HEK293 (cell line): ENCODE results near the gene SRC.

Source experiments
- CTCF ChIA-PET: fragments of 350-600 bp; formaldehyde crosslinking; extraction: SDS; loops from one replicate; lab custom pipeline; 2021; ENCODE audit warnings: antibody characterized with exemption; lab: Yijun Ruan, JAX
- POLR2A ChIA-PET: fragments of 300-600 bp; formaldehyde crosslinking; extraction: SDS; loops from one replicate; lab custom pipeline; 2020; ENCODE audit warnings: antibody characterized with exemption, inconsistent platforms; lab: Yijun Ruan, JAX
- H3K27ac ChIP-seq: fragments of 200-500 bp; sonication (Bioruptor generic); 2 replicates; pipeline ENCODE4 v1.5.1; 2014; ENCODE audit warnings: low read depth, low read length, control low read depth, inconsistent platforms; ENCODE audit errors: extremely low read depth
- H3K36me3 ChIP-seq, 2 experiments: fragments of 200-500 bp in 1 of 2; sonication (Bioruptor generic) in 1 of 2; 1 replicate in 1 of 2; 2 replicates in 1 of 2; pipeline ENCODE4 v1.5.1; 2014 to 2017; ENCODE audit warnings: inconsistent platforms in 2 of 2, low read length in 2 of 2; ENCODE audit not compliant: control insufficient read depth in 2 of 2, insufficient read depth in 1 of 2
- H3K4me1 ChIP-seq: fragments of 200-500 bp; sonication (Bioruptor generic); 2 replicates; pipeline ENCODE4 v1.5.1; 2014; ENCODE audit warnings: mild to moderate bottlenecking, low read length, inconsistent platforms; ENCODE audit not compliant: control insufficient read depth, insufficient read depth
- H3K4me3 ChIP-seq: 2 replicates; pipeline ENCODE4 v1.5.1; 2011; ENCODE audit warnings: low read depth, mild to moderate bottlenecking, control low read depth, low read length, moderate library complexity
- H3K9me3 ChIP-seq: fragments of 200-500 bp; sonication (Bioruptor generic); 2 replicates; pipeline ENCODE4 v1.5.1; 2014; ENCODE audit warnings: low read depth, low read length, inconsistent platforms; ENCODE audit not compliant: control insufficient read depth, insufficient read depth
- GLIS2 ChIP-seq: fragments of 450-650 bp; formaldehyde crosslinking; IDR thresholded peaks from 2 replicates; pipeline ENCODE4 v1.5.1; 2016; ENCODE audit warnings: missing biosample characterization, missing genetic modification characterization
- HOXC10 ChIP-seq: sonication (generic); formaldehyde crosslinking; IDR thresholded peaks from 2 replicates; pipeline ENCODE4 v1.8.1; 2023; ENCODE audit warnings: mild to moderate bottlenecking, missing genetic modification reagents
- RBAK ChIP-seq: fragments of 450-650 bp; formaldehyde crosslinking; IDR thresholded peaks from 2 replicates; pipeline ENCODE4 v1.5.1; 2016; ENCODE audit warnings: missing biosample characterization, missing genetic modification characterization
- SALL2 ChIP-seq: fragments of 450-650 bp; formaldehyde crosslinking; IDR thresholded peaks from 2 replicates; pipeline ENCODE4 v1.5.0; 2017; ENCODE audit warnings: missing biosample characterization, mild to moderate bottlenecking, missing genetic modification characterization, borderline replicate concordance
- SCRT1 ChIP-seq: fragments of 450-650 bp; formaldehyde crosslinking; IDR thresholded peaks from 2 replicates; pipeline ENCODE4 v1.5.1; 2016; ENCODE audit warnings: missing biosample characterization, missing genetic modification characterization, borderline replicate concordance
- ZBTB7A ChIP-seq: fragments of 450-650 bp; formaldehyde crosslinking; IDR thresholded peaks from 2 replicates; pipeline ENCODE4 v1.5.1; 2016; ENCODE audit warnings: low read depth, missing biosample characterization, missing genetic modification characterization
- ZFP41 ChIP-seq: fragments of 450-650 bp; formaldehyde crosslinking; IDR thresholded peaks from 2 replicates; pipeline ENCODE4 v1.5.1; 2016; ENCODE audit warnings: missing biosample characterization, missing genetic modification characterization, borderline replicate concordance
- ZFP69B ChIP-seq: fragments of 450-650 bp; formaldehyde crosslinking; IDR thresholded peaks from 2 replicates; pipeline ENCODE4 v1.5.1; 2016; ENCODE audit warnings: missing biosample characterization, missing genetic modification characterization
- ZIC2 ChIP-seq: fragments of 450-650 bp; formaldehyde crosslinking; IDR thresholded peaks from 2 replicates; pipeline ENCODE4 v1.5.1; 2016; ENCODE audit warnings: missing biosample characterization, missing genetic modification characterization
- ZNF121 ChIP-seq: fragments of 450-650 bp; formaldehyde crosslinking; IDR thresholded peaks from 2 replicates; pipeline ENCODE4 v1.5.1; 2016; ENCODE audit warnings: missing biosample characterization, missing genetic modification characterization
- ZNF133 ChIP-seq: fragments of 450-650 bp; formaldehyde crosslinking; IDR thresholded peaks from 2 replicates; pipeline ENCODE4 v1.5.1; 2016; ENCODE audit warnings: missing biosample characterization, missing genetic modification characterization
- ZNF221 ChIP-seq: fragments of 450-650 bp; formaldehyde crosslinking; IDR thresholded peaks from 2 replicates; pipeline ENCODE4 v1.5.1; 2017; ENCODE audit warnings: missing biosample characterization, missing genetic modification characterization, borderline replicate concordance
- ZNF223 ChIP-seq: fragments of 450-650 bp; formaldehyde crosslinking; IDR thresholded peaks from 2 replicates; pipeline ENCODE4 v1.5.1; 2016; ENCODE audit warnings: missing biosample characterization, missing genetic modification characterization
- ZNF239 ChIP-seq: fragments of 450-650 bp; formaldehyde crosslinking; IDR thresholded peaks from 2 replicates; pipeline ENCODE4 v1.5.1; 2016; ENCODE audit warnings: missing biosample characterization, missing genetic modification characterization
- ZNF266 ChIP-seq: fragments of 450-650 bp; formaldehyde crosslinking; IDR thresholded peaks from 2 replicates; pipeline ENCODE4 v1.5.1; 2016; ENCODE audit warnings: missing biosample characterization, missing genetic modification characterization, low read depth
- ZNF292 ChIP-seq: fragments of 450-650 bp; formaldehyde crosslinking; IDR thresholded peaks from 2 replicates; pipeline ENCODE4 v1.5.1; 2016; ENCODE audit warnings: low read depth, missing biosample characterization, missing genetic modification characterization, borderline replicate concordance
- ZNF324 ChIP-seq: fragments of 450-650 bp; formaldehyde crosslinking; IDR thresholded peaks from 2 replicates; pipeline ENCODE4 v1.5.1; 2016; ENCODE audit warnings: missing biosample characterization, missing genetic modification characterization
- ZNF48 ChIP-seq: fragments of 450-650 bp; formaldehyde crosslinking; IDR thresholded peaks from 2 replicates; pipeline ENCODE4 v1.5.1; 2016; ENCODE audit warnings: missing biosample characterization, missing genetic modification characterization
- ZNF521 ChIP-seq: fragments of 450-650 bp; formaldehyde crosslinking; IDR thresholded peaks from 2 replicates; pipeline ENCODE4 v1.5.1; 2017; ENCODE audit warnings: missing biosample characterization, mild to moderate bottlenecking, missing genetic modification characterization
- ZNF530 ChIP-seq: fragments of 450-650 bp; formaldehyde crosslinking; IDR thresholded peaks from 2 replicates; pipeline ENCODE4 v1.5.1; 2016; ENCODE audit warnings: low read depth, missing biosample characterization, missing genetic modification characterization
- ZNF701 ChIP-seq: fragments of 450-650 bp; formaldehyde crosslinking; IDR thresholded peaks from 2 replicates; pipeline ENCODE4 v1.5.1; 2016; ENCODE audit warnings: missing biosample characterization, missing genetic modification characterization
- ZNF776 ChIP-seq: fragments of 450-650 bp; formaldehyde crosslinking; IDR thresholded peaks from 2 replicates; pipeline ENCODE4 v1.5.0; 2017; ENCODE audit warnings: missing biosample characterization, missing genetic modification characterization, borderline replicate concordance
- ZSCAN30 ChIP-seq: fragments of 450-650 bp; IDR thresholded peaks from 2 replicates; pipeline ENCODE4 v1.5.1; 2018; ENCODE audit warnings: missing biosample characterization, mild to moderate bottlenecking, missing genetic modification characterization, moderate library complexity
- TF ChIP-seq, protein P1 (sequence below): fragments of 450-650 bp; formaldehyde crosslinking; IDR thresholded peaks from 2 replicates; pipeline ENCODE4 v1.5.1; 2016; ENCODE audit warnings: missing biosample characterization, missing genetic modification characterization
- TF ChIP-seq, protein P2 (sequence below): fragments of 450-650 bp; formaldehyde crosslinking; IDR thresholded peaks from 2 replicates; pipeline ENCODE4 v1.5.1; 2017; ENCODE audit warnings: missing biosample characterization, missing genetic modification characterization
- TF ChIP-seq, protein P3 (sequence below): sonication (generic); formaldehyde crosslinking; IDR thresholded peaks from 2 replicates; pipeline ENCODE4 v1.8.1; 2022; ENCODE audit warnings: mild to moderate bottlenecking, moderate library complexity, missing genetic modification reagents
- TF ChIP-seq, protein P4 (sequence below): fragments of 450-650 bp; formaldehyde crosslinking; IDR thresholded peaks from 2 replicates; pipeline ENCODE4 v1.5.1; 2017; ENCODE audit warnings: missing biosample characterization, missing genetic modification characterization

Gene SRC

DNA sequence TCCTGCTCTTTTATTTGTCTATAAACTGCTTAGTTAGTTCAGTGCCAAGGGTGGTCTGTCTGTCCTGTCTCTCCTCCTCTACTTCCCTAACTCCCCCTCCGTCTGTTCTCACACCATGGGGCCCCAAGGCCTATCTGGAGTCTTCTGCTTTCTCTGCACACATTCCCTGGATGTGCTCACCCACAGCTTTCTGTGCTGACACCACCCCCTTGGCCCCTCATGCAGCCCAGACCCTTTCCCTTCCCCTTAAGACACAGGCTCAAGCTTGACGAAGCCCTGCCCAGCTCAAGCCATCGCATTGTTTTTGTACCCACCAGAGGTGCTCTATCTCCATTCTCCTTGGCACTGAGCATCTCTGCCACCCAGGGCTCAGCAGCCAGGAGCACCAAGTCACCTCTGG is 97.0 kb downstream of the SRC start:
- Histone ChIP-seq H3K36me3 (no peaks in the 10 kb centered on the region), H3K9me3 (no peaks in the 10 kb centered on the region), H3K4me3 (no peak overlapping the region), H3K27ac (no peak overlapping the region), H3K4me1 (no peaks in the 10 kb centered on the region)
- CTCF ChIA-PET, result no interaction called here
- POLR2A ChIA-PET, result no interaction called here
- TF ChIP-seq ZFP69B (tag by site-specific recombination), result no peak
- TF ChIP-seq ZNF530 (tag by site-specific recombination), result no peak
- TF ChIP-seq, protein P1, sequence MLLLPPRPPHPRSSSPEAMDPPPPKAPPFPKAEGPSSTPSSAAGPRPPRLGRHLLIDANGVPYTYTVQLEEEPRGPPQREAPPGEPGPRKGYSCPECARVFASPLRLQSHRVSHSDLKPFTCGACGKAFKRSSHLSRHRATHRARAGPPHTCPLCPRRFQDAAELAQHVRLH (tag by site-specific recombination), result no peak
- no peak for TF ChIP-seq ZNF266
- no peak for TF ChIP-seq SCRT1 (tag by site-specific recombination)

DNA sequence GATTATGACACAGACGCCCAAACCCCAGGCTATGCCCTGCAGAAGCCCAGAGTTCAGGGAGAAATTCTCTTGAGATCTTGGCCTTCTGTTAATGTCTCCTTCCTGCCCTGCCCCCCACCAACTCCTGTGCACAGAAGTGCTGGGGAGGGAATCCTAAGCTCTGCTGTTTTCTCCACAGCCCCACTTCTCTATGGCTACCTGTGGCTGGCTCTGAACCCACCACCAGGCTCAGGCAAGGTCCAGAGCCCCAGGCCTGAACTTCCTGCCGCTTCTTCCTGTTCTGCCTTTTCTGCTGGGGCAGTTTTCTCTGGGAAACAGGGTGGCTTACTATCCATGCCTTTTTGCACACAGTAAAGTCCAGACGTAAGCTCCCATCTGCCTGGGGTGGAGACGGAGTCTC is 97.7 kb downstream of the SRC start:
- CTCF ChIA-PET, result interaction anchor here (0.5 kb wide), 1 partner anchor 49 kb away, joined by 4 read pairs; no protein-coding TSS in a partner anchor
- POLR2A ChIA-PET, result no interaction called here

DNA sequence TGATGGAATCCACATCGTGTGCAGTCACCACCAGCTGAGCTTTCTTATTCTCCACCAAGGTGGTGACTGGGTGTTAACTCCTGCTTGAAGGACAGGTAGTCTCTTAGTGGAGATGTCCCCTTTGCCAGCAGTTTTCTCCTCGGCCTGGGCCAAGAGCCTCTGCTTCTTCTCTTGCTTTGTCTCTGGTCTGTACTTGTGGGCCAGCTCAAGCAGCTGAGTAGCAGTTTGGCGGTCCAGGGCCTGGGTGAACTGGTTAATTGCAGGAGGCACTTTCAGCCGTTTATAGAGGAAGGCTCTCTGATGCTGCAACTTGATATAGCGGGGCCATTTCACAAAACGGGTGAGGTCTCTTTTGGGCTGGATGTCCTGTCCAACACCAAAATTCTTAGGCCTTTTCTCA is 99.1 kb downstream of the SRC start:
- Histone ChIP-seq H3K4me3 (no peak overlapping the region), H3K9me3 (no peaks in the 10 kb centered on the region), H3K4me1 (no peaks in the 10 kb centered on the region), H3K36me3 (no peaks in the 10 kb centered on the region), H3K27ac (no peak overlapping the region)
- CTCF ChIA-PET, result no interaction called here
- POLR2A ChIA-PET, result no interaction called here
- no peak for TF ChIP-seq RBAK (tag by site-specific recombination)
- no peak for TF ChIP-seq ZNF223 (tag by site-specific recombination)
- TF ChIP-seq ZNF521, result no peak
- no peak for TF ChIP-seq ZNF324 (tag by site-specific recombination)
- TF ChIP-seq ZIC2 (tag by site-specific recombination), result no peak
- no peak for TF ChIP-seq ZFP41 (tag by site-specific recombination)
- TF ChIP-seq ZNF221, result no peak
- TF ChIP-seq ZNF292, result no peak
- TF ChIP-seq ZNF776, result no peak
- TF ChIP-seq ZNF701, result no peak
- TF ChIP-seq, protein P2, sequence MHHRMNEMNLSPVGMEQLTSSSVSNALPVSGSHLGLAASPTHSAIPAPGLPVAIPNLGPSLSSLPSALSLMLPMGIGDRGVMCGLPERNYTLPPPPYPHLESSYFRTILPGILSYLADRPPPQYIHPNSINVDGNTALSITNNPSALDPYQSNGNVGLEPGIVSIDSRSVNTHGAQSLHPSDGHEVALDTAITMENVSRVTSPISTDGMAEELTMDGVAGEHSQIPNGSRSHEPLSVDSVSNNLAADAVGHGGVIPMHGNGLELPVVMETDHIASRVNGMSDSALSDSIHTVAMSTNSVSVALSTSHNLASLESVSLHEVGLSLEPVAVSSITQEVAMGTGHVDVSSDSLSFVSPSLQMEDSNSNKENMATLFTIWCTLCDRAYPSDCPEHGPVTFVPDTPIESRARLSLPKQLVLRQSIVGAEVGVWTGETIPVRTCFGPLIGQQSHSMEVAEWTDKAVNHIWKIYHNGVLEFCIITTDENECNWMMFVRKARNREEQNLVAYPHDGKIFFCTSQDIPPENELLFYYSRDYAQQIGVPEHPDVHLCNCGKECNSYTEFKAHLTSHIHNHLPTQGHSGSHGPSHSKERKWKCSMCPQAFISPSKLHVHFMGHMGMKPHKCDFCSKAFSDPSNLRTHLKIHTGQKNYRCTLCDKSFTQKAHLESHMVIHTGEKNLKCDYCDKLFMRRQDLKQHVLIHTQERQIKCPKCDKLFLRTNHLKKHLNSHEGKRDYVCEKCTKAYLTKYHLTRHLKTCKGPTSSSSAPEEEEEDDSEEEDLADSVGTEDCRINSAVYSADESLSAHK (tag by site-specific recombination), result no peak
- no peak for TF ChIP-seq GLIS2 (tag by site-specific recombination)

More for the DNA sequence above, 97.7 kb downstream of the SRC start:
- Histone ChIP-seq H3K9me3 (no peaks in the 10 kb centered on the region), H3K4me1 (no peaks in the 10 kb centered on the region), H3K4me3 (no peak overlapping the region), H3K27ac (no peak overlapping the region), H3K36me3 (no peaks in the 10 kb centered on the region)
- TF ChIP-seq, protein P3, sequence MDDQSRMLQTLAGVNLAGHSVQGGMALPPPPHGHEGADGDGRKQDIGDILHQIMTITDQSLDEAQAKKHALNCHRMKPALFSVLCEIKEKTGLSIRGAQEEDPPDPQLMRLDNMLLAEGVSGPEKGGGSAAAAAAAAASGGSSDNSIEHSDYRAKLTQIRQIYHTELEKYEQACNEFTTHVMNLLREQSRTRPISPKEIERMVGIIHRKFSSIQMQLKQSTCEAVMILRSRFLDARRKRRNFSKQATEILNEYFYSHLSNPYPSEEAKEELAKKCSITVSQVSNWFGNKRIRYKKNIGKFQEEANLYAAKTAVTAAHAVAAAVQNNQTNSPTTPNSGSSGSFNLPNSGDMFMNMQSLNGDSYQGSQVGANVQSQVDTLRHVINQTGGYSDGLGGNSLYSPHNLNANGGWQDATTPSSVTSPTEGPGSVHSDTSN, result no peak
- TF ChIP-seq ZNF133 (tag by site-specific recombination) (no peak), HOXC10 (no peak), ZNF121 (tag by site-specific recombination) (no peak), ZBTB7A (tag by site-specific recombination) (no peak), ZSCAN30 (tag by site-specific recombination) (no peak), SALL2 (no peak), ZNF48 (tag by site-specific recombination) (no peak), ZNF239 (no peak)
- TF ChIP-seq, protein P4, sequence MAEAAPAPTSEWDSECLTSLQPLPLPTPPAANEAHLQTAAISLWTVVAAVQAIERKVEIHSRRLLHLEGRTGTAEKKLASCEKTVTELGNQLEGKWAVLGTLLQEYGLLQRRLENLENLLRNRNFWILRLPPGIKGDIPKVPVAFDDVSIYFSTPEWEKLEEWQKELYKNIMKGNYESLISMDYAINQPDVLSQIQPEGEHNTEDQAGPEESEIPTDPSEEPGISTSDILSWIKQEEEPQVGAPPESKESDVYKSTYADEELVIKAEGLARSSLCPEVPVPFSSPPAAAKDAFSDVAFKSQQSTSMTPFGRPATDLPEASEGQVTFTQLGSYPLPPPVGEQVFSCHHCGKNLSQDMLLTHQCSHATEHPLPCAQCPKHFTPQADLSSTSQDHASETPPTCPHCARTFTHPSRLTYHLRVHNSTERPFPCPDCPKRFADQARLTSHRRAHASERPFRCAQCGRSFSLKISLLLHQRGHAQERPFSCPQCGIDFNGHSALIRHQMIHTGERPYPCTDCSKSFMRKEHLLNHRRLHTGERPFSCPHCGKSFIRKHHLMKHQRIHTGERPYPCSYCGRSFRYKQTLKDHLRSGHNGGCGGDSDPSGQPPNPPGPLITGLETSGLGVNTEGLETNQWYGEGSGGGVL, result no peak
